GM12874 (cell line): ENCODE measurements around the gene PTPRT.

ENCODE experiments used
- CTCF ChIP-seq: IDR thresholded peaks from 2 replicates; pipeline ENCODE4 v1.5.1; 2011; ENCODE audit warnings: low read depth, mild to moderate bottlenecking, control low read depth, low read length, moderate library complexity; ENCODE audit not compliant: insufficient read depth

Gene PTPRT

GRCh38 chr20:42836339-42836738, 353.4 kb downstream of the PTPRT start:
- no peak for TF ChIP-seq CTCF

DNA sequence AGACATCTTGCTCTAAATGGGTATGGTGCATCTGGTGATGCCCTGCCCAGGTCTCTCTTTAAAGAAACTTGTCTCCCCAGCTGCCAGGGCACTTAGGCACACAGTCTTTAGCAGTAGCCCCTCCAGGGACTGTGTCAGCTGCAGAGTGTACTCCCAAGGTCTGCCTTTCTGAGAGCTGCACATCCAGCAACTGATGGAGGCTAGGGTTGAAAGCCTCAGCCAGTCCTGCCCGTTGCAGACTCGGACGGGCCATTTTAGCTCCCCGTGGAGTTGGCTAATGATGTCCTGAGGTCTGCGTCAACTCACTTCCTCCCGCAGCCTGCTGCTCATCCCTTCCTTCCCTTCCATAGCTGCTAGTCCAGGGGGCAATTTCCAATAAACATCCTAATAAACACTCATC, 381.8 kb downstream of the PTPRT start:
- TF ChIP-seq CTCF: no peak

GRCh38 chr20:42795111-42795695, 394.5 kb downstream of the PTPRT start:
- no peak for TF ChIP-seq CTCF

DNA sequence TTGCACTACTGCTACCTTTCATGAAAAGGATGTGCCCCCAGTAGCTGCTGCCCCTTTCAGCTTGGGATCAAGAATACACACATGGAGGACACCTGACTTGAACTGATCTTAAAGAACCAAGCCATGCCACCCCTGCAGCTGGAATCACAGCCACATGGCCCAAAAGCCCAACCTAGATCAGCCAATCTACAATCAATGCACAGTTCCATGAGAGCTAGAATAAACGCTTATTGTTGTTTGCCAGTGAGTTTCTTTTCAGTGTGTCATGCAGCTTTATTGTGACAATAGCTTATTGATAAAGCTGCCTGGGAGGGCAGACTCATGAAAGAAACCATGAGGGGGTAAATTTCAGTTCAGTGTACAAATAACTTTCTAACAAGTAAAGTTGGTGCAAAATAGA, 397.7 kb downstream of the PTPRT start:
- TF ChIP-seq CTCF: no peak

DNA sequence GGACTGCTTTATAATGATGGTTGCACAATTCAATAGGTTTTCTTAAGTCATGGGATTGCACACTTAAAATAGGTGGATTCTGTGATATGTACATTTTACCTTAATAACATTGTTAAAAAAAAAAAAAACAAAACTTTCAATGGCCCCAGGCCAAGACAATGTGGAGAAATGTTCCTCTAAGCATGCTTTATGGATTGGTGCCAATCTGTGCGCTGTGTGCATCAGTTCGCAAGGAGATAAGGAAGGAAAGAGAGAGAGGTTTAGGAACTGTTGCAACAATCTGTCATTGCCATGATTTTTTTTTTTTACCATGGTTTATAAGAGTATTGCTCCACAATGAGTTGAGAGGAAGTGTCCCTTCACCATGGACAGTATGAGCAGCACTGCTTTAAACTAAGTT, 399.6 kb downstream of the PTPRT start:
- no peak for TF ChIP-seq CTCF

DNA sequence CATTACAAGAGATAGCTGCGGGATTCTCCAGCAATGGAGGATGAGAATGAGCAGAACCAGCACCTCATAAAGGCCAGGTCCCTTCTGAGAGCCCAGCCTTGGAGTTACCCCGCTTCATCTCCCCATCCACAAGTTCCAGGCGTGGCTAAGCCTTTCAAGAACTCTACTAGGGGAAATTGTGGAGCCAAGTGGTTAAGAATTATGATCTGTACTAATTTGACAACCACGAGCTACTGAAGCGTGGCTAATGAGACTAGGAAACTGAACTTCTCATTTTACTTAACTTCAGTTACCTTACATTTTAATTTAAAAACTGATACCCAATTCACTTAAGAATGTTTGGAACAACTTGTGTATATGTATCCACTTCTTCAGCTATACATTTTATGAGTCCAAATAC, 401.0 kb downstream of the PTPRT start:
- TF ChIP-seq CTCF: no peak

DNA sequence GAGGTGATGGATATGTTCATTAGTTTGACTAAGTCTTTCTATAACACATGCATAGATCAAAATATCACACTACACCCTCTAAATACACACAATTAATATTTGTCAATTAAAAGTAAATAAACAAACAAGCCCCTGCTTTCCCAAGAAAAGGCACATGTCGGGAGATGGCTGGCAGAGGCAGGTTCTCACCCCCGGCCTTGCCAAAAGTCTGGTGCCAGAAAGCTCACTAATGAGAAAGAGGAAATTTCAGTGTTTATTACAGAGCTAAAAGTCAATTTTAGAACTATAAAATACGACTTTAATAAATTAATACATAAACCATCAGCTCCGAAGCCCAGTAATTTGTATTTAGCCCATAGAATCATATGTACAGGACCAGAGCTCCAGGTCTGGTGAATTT, 404.7 kb downstream of the PTPRT start:
- no peak for TF ChIP-seq CTCF
